GM21360 (cell line): Measurements from ENCODE around the gene GEMIN2.
A peak's percentile ranks its signal among the peaks of the same experiment; 100 is the strongest.
"Not testable (repeated sequence)": the region's sequence is repeated elsewhere in the genome, so short reads cannot be mapped to it uniquely, and the experiment has no call there.

Experiments
- ATAC-seq: cut with Tn5 transposase; IDR thresholded peaks from one replicate; pipeline ENCODE4 v1.9.1; 2021; ENCODE audit warnings: mild to moderate bottlenecking, moderate library complexity; ENCODE audit not compliant: unreplicated experiment

Gene GEMIN2

GRCh38 chr14:39109893-39110715 lies 4.0 kb upstream of the GEMIN2 start:
- ATAC-seq = no peak

- ATAC-seq = no peak
Measured at GRCh38 chr14:39113685-39114072, 444 bp upstream of the GEMIN2 start.

GRCh38 chr14:39122330-39123138 lies 8.4 kb downstream of the GEMIN2 start:
- no peak for ATAC-seq

- not testable (repeated sequence) for ATAC-seq
Measured at GRCh38 chr14:39137835-39138234, 23.7 kb downstream of the GEMIN2 start.

- ATAC-seq = no peak
Measured at GRCh38 chr14:39138440-39138839, 24.3 kb downstream of the GEMIN2 start.

GRCh38 chr14:39140170-39140569 lies 26.0 kb downstream of the GEMIN2 start:
- ATAC-seq = no peak

GRCh38 chr14:39141623-39142022 lies 27.5 kb downstream of the GEMIN2 start:
- not testable (repeated sequence) for ATAC-seq

- ATAC-seq = not testable (repeated sequence)
Measured at GRCh38 chr14:39143226-39143625, 29.1 kb downstream of the GEMIN2 start.

- ATAC-seq = no peak
Measured at GRCh38 chr14:39145266-39145966, 31.3 kb downstream of the GEMIN2 start.

GRCh38 chr14:39154594-39155189 lies 40.6 kb downstream of the GEMIN2 start:
- ATAC-seq = no peak

- no peak for ATAC-seq
Measured at GRCh38 chr14:39157491-39157890, 43.4 kb downstream of the GEMIN2 start.

GRCh38 chr14:39158222-39158858 lies 44.2 kb downstream of the GEMIN2 start:
- ATAC-seq = no peak

- no peak for ATAC-seq
Measured at GRCh38 chr14:39160494-39160893, 46.4 kb downstream of the GEMIN2 start.

- ATAC-seq = not testable (repeated sequence)
Measured at GRCh38 chr14:39167797-39168320, 53.7 kb downstream of the GEMIN2 start.

GRCh38 chr14:39168591-39168990 lies 54.5 kb downstream of the GEMIN2 start:
- no peak for ATAC-seq

- peak; percentile 11 for ATAC-seq
Measured at GRCh38 chr14:39169541-39169900, 55.4 kb downstream of the GEMIN2 start.

GRCh38 chr14:39173198-39173597 lies 59.1 kb downstream of the GEMIN2 start:
- no peak for ATAC-seq

GRCh38 chr14:39174560-39175444 lies 60.7 kb downstream of the GEMIN2 start, which contains the start of gene PNN:
Gene PNN (plus strand): TSS chr14:39175254. CDS start chr14:39175280, 26 bp downstream.
- peak; percentile 91 for ATAC-seq
